ENCODE measurements around the gene GSE1. TPM values are rescaled to one million over a fixed set of nuclear protein-coding genes. Genes with fewer than 3 reads are reported as not detected.

GSE1 gene
- total RNA-seq, 1 experiment from 2014 or later: 97.5 TPM

GRCh38 chr16:85623250-85623649, 10.1 kb downstream of the GSE1 start:
- no peaks in the 10 kb centered on the region for H3K27me3 ChIP-seq (ENCODE audit: control insufficient read depth, insufficient read depth, low read length)
- in situ Hi-C loops (cut with HindIII; ENCODE audit: low pct_unique_long_range_greater_than_20kb, low sequenced_read_pairs): no loop called here
- DNase-seq (ENCODE audit: low read depth, low spot score): no peak

GRCh38 chr16:85623997-85624601, 11.0 kb downstream of the GSE1 start:
- no peak for DNase-seq (ENCODE audit: low read depth, low spot score)
- Histone ChIP-seq H3K4me1 (ENCODE audit: control insufficient read depth, insufficient read depth, low read length) (peaks cover 23% of the 10 kb centered on the region), H3K36me3 (ENCODE audit: control insufficient read depth, insufficient read depth, low read length) (no peaks in the 10 kb centered on the region), H3K9me3 (ENCODE audit: control insufficient read depth, insufficient read depth, low read depth, low read length) (no peaks in the 10 kb centered on the region), H3K4me3 (ENCODE audit: low read depth in 2 of 2, low read length in 2 of 2) (no peak overlapping the region), H3K27ac (ENCODE audit: low read length) (no peak overlapping the region), H3K27me3 (ENCODE audit: control insufficient read depth, insufficient read depth, low read length) (no peaks in the 10 kb centered on the region)
- intact Hi-C loops (cut with micrococcal nuclease; ENCODE audit: unreplicated experiment) (no loop called here), in situ Hi-C loops (cut with HindIII; ENCODE audit: low pct_unique_long_range_greater_than_20kb, low sequenced_read_pairs) (no loop called here)
- ChIA-PET POLR2A (interaction anchor here (0.6 kb wide), 1 partner anchor 10 kb away, joined by 4 read pairs; no protein-coding TSS in a partner anchor), CTCF (interaction anchor here (0.5 kb wide), 1 partner anchor 204 kb away, joined by 3 read pairs; no protein-coding TSS in a partner anchor)
- ATAC-seq: no peak
- BruUV-seq (replicated peaks): no TSS peak
- TF ChIP-seq REST (IDR thresholded peaks at IDR 0.05; ENCODE audit: insufficient read depth in 1 of 2, low read depth in 2 of 2, low read length in 1 of 2) (no peak), TCF7L2 (IDR thresholded peaks at IDR 0.05; ENCODE audit: low read depth, low read length) (no peak), CTCF (IDR thresholded peaks at IDR 0.05) (no peak), POLR2AphosphoS5 (IDR thresholded peaks at IDR 0.05; ENCODE audit: low read depth, low read length) (no peak), SIN3A (IDR thresholded peaks at IDR 0.05; ENCODE audit: borderline replicate concordance, insufficient read depth, low read depth, low read length) (no peak)

More at GRCh38 chr16:85623250-85623649, 10.1 kb downstream of the GSE1 start:
- Histone ChIP-seq H3K4me1 (ENCODE audit: control insufficient read depth, insufficient read depth, low read length) (peaks cover 32% of the 10 kb centered on the region), H3K27ac (ENCODE audit: low read length) (no peak overlapping the region), H3K36me3 (ENCODE audit: control insufficient read depth, insufficient read depth, low read length) (no peaks in the 10 kb centered on the region), H3K9me3 (ENCODE audit: control insufficient read depth, insufficient read depth, low read depth, low read length) (no peaks in the 10 kb centered on the region), H3K4me3 (ENCODE audit: low read depth in 2 of 2, low read length in 2 of 2) (no peak overlapping the region)
- CTCF ChIA-PET: interaction anchor here (0.7 kb wide), 1 partner anchor 22 kb away, joined by 5 read pairs; no protein-coding TSS in a partner anchor
- POLR2A ChIA-PET: interaction anchor here (0.6 kb wide), 1 partner anchor 9 kb away, joined by 4 read pairs; no protein-coding TSS in a partner anchor
- intact Hi-C loops (cut with micrococcal nuclease; ENCODE audit: unreplicated experiment): no loop called here
- no peak for ATAC-seq
- no peak for TF ChIP-seq SIN3A (IDR thresholded peaks at IDR 0.05; ENCODE audit: borderline replicate concordance, insufficient read depth, low read depth, low read length)
- BruUV-seq (replicated peaks): no TSS peak

- in situ Hi-C loops (cut with HindIII; ENCODE audit: low pct_unique_long_range_greater_than_20kb, low sequenced_read_pairs) (no loop called here), intact Hi-C loops (cut with micrococcal nuclease; ENCODE audit: unreplicated experiment) (no loop called here)
- no TSS peak for BruUV-seq (replicated peaks)
- peak; percentile 44; the same call in 1 of the 2 replicates for ATAC-seq
- TF ChIP-seq REST (IDR thresholded peaks at IDR 0.05; ENCODE audit: insufficient read depth in 1 of 2, low read depth in 2 of 2, low read length in 1 of 2) (no peak), TCF7L2 (IDR thresholded peaks at IDR 0.05; ENCODE audit: low read depth, low read length) (no peak), SIN3A (IDR thresholded peaks at IDR 0.05; ENCODE audit: borderline replicate concordance, insufficient read depth, low read depth, low read length) (no peak), CTCF (IDR thresholded peaks at IDR 0.05) (no peak), POLR2AphosphoS5 (IDR thresholded peaks at IDR 0.05; ENCODE audit: low read depth, low read length) (no peak)
- H3K27ac ChIP-seq (ENCODE audit: low read length): no peak overlapping the region
- H3K36me3 ChIP-seq (ENCODE audit: control insufficient read depth, insufficient read depth, low read length): no peaks in the 10 kb centered on the region
- peaks cover 21% of the 10 kb centered on the region for H3K4me1 ChIP-seq (ENCODE audit: control insufficient read depth, insufficient read depth, low read length)
- no peak for DNase-seq (ENCODE audit: low read depth, low spot score)
- POLR2A ChIA-PET: no interaction called here
- CTCF ChIA-PET: no interaction called here
- H3K4me3 ChIP-seq (ENCODE audit: low read depth in 2 of 2, low read length in 2 of 2): no peak overlapping the region
- no peaks in the 10 kb centered on the region for H3K9me3 ChIP-seq (ENCODE audit: control insufficient read depth, insufficient read depth, low read depth, low read length)
- no peaks in the 10 kb centered on the region for H3K27me3 ChIP-seq (ENCODE audit: control insufficient read depth, insufficient read depth, low read length)
Measured at GRCh38 chr16:85624646-85625045, 11.5 kb downstream of the GSE1 start.
